HG03354 (cell line): ENCODE measurements around the gene ZNF530.

Experiments used
- ATAC-seq: cut with Tn5 transposase; IDR thresholded peaks from one replicate; pipeline ENCODE4 v1.9.1; 2021; ENCODE audit warnings: mild to moderate bottlenecking; ENCODE audit not compliant: unreplicated experiment, poor library complexity, severe bottlenecking

ZNF530 gene

GRCh38 chr19:57599761-57600383, at the start of gene ZNF530:
Gene ZNF530 (plus strand): TSS chr19:57599885. CDS start chr19:57604346, 4,461 bp downstream.
- peak; percentile 94 for ATAC-seq

GRCh38 chr19:57552432-57552831, 47.3 kb upstream of the ZNF530 start:
- no peak for ATAC-seq

- no peak for ATAC-seq
Measured at GRCh38 chr19:57557659-57558058, 42.0 kb upstream of the ZNF530 start.

- no peak for ATAC-seq
Measured at GRCh38 chr19:57558525-57558924, 41.2 kb upstream of the ZNF530 start.

- ATAC-seq = peak; percentile 34
Measured at GRCh38 chr19:57559008-57559403, 40.7 kb upstream of the ZNF530 start.

GRCh38 chr19:57559404-57560025, 40.2 kb upstream of the ZNF530 start, which contains the start of gene ZNF550:
Gene ZNF550 (minus strand): TSS chr19:57559863. CDS start chr19:57559682, 181 bp downstream.
- peak; percentile 95 for ATAC-seq

- ATAC-seq = peak; percentile 21
Measured at GRCh38 chr19:57560049-57560491, 39.6 kb upstream of the ZNF530 start.

- ATAC-seq = no peak
Measured at GRCh38 chr19:57563547-57563946, 36.1 kb upstream of the ZNF530 start.

- ATAC-seq = no peak
Measured at GRCh38 chr19:57566396-57567265, 33.1 kb upstream of the ZNF530 start.

- no peak for ATAC-seq
Measured at GRCh38 chr19:57570707-57571106, 29.0 kb upstream of the ZNF530 start.

- ATAC-seq = no peak
Measured at GRCh38 chr19:57572415-57572947, 27.2 kb upstream of the ZNF530 start.

GRCh38 chr19:57576661-57577060, 23.0 kb upstream of the ZNF530 start:
- no peak for ATAC-seq

GRCh38 chr19:57578487-57579205, 21.0 kb upstream of the ZNF530 start, which contains the start of gene ZNF416:
Gene ZNF416 (minus strand): TSS chr19:57578911. CDS start chr19:57578704, 207 bp downstream.
- peak; percentile 96 for ATAC-seq

GRCh38 chr19:57583104-57583520, 16.6 kb upstream of the ZNF530 start:
- ATAC-seq = no peak

GRCh38 chr19:57583521-57584416, 15.9 kb upstream of the ZNF530 start, which contains the start of gene ZIK1:
Gene ZIK1 (plus strand): TSS chr19:57584145. CDS start chr19:57584357, 212 bp downstream.
- ATAC-seq = peak; percentile 93

GRCh38 chr19:57587529-57587928, 12.2 kb upstream of the ZNF530 start:
- no peak for ATAC-seq

- ATAC-seq = peak; percentile 20
Measured at GRCh38 chr19:57599377-57599760, 316 bp upstream of the ZNF530 start.

- no peak for ATAC-seq
Measured at GRCh38 chr19:57606931-57607330, 7.2 kb downstream of the ZNF530 start.
